ENCODE data around the gene NR2C2. TPM values are rescaled to one million over a fixed set of nuclear protein-coding genes. Genes with fewer than 3 reads are reported as not detected.

NR2C2 gene
- total and polyA plus RNA-seq, 10 of the 15 experiments (the other 5 are each of a cell fraction or from before 2014, with no cell fraction given) = 2.7 to 30.3 (median 18.3) TPM

DNA sequence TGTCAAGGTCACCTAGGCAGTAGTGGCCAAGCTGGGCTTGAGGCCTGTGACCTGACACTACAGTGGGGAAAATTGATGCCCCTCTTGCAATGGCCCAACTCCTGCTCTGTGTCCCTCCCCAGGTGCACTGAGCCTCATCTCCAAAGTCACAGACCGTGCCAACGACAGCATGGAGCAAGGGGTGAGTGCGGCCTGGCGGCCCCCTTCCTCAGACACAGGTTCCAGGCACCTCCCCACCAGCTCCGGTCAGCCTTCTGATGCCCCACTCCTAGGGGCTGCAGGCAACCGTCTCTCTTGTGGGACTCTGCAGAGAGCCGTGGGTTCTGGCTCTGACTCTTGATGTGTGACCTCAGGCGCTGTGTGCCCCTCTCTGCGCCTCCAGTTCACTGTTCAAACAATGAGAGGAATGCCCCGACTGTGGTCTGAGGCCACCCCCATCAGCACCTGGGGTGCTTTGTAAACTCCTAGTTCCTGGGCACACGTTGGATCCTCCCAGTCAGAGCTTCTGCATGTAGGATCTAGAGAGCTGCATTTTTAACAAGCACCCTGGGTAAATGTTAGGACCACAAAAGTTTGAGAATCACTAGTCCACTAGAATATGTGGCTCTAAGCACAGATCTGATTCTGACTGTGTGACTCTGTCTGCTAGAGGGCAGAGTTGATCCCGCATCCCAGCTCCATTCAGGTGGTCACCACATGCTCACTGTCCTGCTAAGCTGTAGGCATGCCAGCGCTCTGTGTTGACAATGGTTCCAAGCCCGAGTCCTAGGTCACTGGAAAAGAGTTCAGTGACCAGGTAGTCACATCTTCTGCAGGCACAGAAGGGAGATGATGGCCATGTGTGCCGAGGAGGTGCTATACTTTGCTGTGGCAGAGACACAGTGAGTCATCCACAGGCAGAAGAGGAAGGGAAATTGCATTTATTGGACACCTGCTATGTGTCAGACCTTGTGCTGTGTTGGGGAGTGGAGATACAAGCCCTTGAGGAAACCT is 46.2 kb upstream of the NR2C2 start:
- no TSS peak for BruUV-seq (replicated peaks)
- Histone ChIP-seq H3K36me3 (ENCODE audit: control insufficient read depth in 2 of 2, insufficient read depth in 2 of 2, low read length in 1 of 2) (no peaks in the 10 kb centered on the region), H3K9me3 (replicated peaks; ENCODE audit: control insufficient read depth, insufficient read depth, low read length) (peaks cover 3% of the 10 kb centered on the region; the same call in 2 of the 3 replicates), H2AFZ (ENCODE audit: control insufficient read depth, low read depth, low read length) (no peak overlapping the region), H3K79me2 (ENCODE audit: control insufficient read depth, insufficient read depth, low read length) (no peaks in the 10 kb centered on the region), H3K9ac (ENCODE audit: control insufficient read depth, insufficient read depth, low read length) (no peak overlapping the region), H3K4me2 (ENCODE audit: control insufficient read depth, insufficient read depth) (no peak overlapping the region), H3K4me1 (ENCODE audit: control insufficient read depth, insufficient read depth, low read length) (no peaks in the 10 kb centered on the region), H3K27me3 (replicated peaks in 1 of 2; ENCODE audit: control insufficient read depth in 2 of 2, insufficient read depth in 2 of 2, low read length in 1 of 2) (no peaks in the 10 kb centered on the region; a peak in 1 of 4 replicates), H4K20me1 (ENCODE audit: control insufficient read depth, insufficient read depth) (no peaks in the 10 kb centered on the region), H3K4me3 (no peak overlapping the region), H3K27ac (ENCODE audit: control insufficient read depth, insufficient read depth) (no peak overlapping the region)
- WGBS (ENCODE audit: insufficient coverage, insufficient replicate concordance, low lambda C conversion rate, missing lambda C conversion rate) = 23% methylated on average over 15 of the region's 15 CpGs
- ATAC-seq (no peak; the same call in 2 of the 3 replicates), DNase-seq (ENCODE audit: low read depth, low spot score) (no peak), FAIRE-seq (no peak)
- POLR2A ChIA-PET = no interaction called here
- TF ChIP-seq SMAD5 (IDR thresholded peaks at IDR 0.05; ENCODE audit: low read depth) = no peak
- SMC1A ChIA-PET (ENCODE audit: uncharacterized antibody, unreplicated experiment) = no interaction called here
- intact Hi-C loops (cut with micrococcal nuclease; ENCODE audit: unreplicated experiment) = no loop called here
- CTCF ChIA-PET = interaction anchor here (1.2 kb wide), 2 partner anchors 16 to 20 kb away, joined by 3 to 5 read pairs; no protein-coding TSS in a partner anchor
- RAD21 ChIA-PET (ENCODE audit: unreplicated experiment) = no interaction called here
- in situ Hi-C loops (cut with MboI) = no loop called here

DNA sequence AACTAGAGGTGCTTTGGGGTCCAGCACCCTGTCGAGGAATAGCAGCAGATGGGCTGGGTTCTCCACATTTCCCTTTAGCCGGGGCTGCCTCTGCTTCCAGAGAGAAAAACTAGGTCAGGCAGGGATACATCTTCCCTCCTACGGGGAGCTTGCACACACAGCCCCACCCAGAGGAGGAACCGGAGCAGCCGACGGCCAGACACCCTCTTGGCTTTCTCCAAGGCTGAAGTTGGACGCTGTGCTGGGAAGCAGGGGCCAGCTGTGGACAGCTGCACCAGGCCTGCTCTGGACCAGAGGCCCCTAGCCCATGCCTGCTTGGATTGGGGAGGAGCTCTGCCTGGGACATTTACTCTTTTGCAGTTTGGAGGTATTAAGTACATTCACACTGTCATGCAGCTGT is 44.7 kb upstream of the NR2C2 start:
- BruUV-seq (replicated peaks) = no TSS peak
- intact Hi-C loops (cut with micrococcal nuclease; ENCODE audit: unreplicated experiment) = no loop called here
- RAD21 ChIA-PET (ENCODE audit: unreplicated experiment) = no interaction called here

More for the DNA sequence above, 44.7 kb upstream of the NR2C2 start:
- FAIRE-seq (no peak), ATAC-seq (no peak), DNase-seq (ENCODE audit: low read depth, low spot score) (no peak)
- Histone ChIP-seq H3K4me1 (ENCODE audit: control insufficient read depth, insufficient read depth, low read length) (no peaks in the 10 kb centered on the region), H3K79me2 (ENCODE audit: control insufficient read depth, insufficient read depth, low read length) (no peaks in the 10 kb centered on the region), H3K36me3 (ENCODE audit: control insufficient read depth in 2 of 2, insufficient read depth in 2 of 2, low read length in 1 of 2) (no peaks in the 10 kb centered on the region), H3K9ac (ENCODE audit: control insufficient read depth, insufficient read depth, low read length) (no peak overlapping the region), H3K27me3 (replicated peaks in 1 of 2; ENCODE audit: control insufficient read depth in 2 of 2, insufficient read depth in 2 of 2, low read length in 1 of 2) (no peaks in the 10 kb centered on the region; a peak in 2 of 4 replicates), H3K4me2 (ENCODE audit: control insufficient read depth, insufficient read depth) (no peak overlapping the region), H3K4me3 (no peak overlapping the region), H4K20me1 (ENCODE audit: control insufficient read depth, insufficient read depth) (no peaks in the 10 kb centered on the region), H2AFZ (ENCODE audit: control insufficient read depth, low read depth, low read length) (no peak overlapping the region), H3K9me3 (replicated peaks; ENCODE audit: control insufficient read depth, insufficient read depth, low read length) (peaks cover 4% of the 10 kb centered on the region; the same call in 2 of the 3 replicates), H3K27ac (ENCODE audit: control insufficient read depth, insufficient read depth) (no peak overlapping the region)
- in situ Hi-C loops (cut with MboI) = no loop called here
- TF ChIP-seq ETV6 (conservative IDR thresholded peaks at IDR 0.05 in 1 of 2, IDR thresholded peaks at IDR 0.05 in 1 of 2; ENCODE audit: borderline replicate concordance in 1 of 2, low read depth in 1 of 2) (no peak), MEF2A (IDR thresholded peaks at IDR 0.05; ENCODE audit: insufficient read depth, low read depth, low read length) (no peak), EGR1 (IDR thresholded peaks at IDR 0.05; ENCODE audit: borderline replicate concordance in 1 of 2, low read depth in 2 of 2, low read length in 2 of 2) (no peak), BRCA1 (IDR thresholded peaks at IDR 0.05; ENCODE audit: low read depth, low read length) (no peak), NFYA (IDR thresholded peaks at IDR 0.05; ENCODE audit: borderline replicate concordance, low read depth, low read length) (no peak), EZH2 (IDR thresholded peaks at IDR 0.05; ENCODE audit: borderline replicate concordance, control insufficient read depth, low read depth, low read length) (no peak), ZNF217 (IDR thresholded peaks at IDR 0.05) (no peak), PAX8 (IDR thresholded peaks at IDR 0.05) (no peak), NR2F1 (conservative IDR thresholded peaks at IDR 0.05) (no peak), RAD51 (IDR thresholded peaks at IDR 0.05) (no peak)
- TF ChIP-seq, protein P1, sequence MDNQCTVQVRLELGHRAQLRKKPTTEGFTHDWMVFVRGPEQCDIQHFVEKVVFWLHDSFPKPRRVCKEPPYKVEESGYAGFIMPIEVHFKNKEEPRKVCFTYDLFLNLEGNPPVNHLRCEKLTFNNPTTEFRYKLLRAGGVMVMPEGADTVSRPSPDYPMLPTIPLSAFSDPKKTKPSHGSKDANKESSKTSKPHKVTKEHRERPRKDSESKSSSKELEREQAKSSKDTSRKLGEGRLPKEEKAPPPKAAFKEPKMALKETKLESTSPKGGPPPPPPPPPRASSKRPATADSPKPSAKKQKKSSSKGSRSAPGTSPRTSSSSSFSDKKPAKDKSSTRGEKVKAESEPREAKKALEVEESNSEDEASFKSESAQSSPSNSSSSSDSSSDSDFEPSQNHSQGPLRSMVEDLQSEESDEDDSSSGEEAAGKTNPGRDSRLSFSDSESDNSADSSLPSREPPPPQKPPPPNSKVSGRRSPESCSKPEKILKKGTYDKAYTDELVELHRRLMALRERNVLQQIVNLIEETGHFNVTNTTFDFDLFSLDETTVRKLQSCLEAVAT (IDR thresholded peaks at IDR 0.05) = no peak
- TF ChIP-seq, protein P2, sequence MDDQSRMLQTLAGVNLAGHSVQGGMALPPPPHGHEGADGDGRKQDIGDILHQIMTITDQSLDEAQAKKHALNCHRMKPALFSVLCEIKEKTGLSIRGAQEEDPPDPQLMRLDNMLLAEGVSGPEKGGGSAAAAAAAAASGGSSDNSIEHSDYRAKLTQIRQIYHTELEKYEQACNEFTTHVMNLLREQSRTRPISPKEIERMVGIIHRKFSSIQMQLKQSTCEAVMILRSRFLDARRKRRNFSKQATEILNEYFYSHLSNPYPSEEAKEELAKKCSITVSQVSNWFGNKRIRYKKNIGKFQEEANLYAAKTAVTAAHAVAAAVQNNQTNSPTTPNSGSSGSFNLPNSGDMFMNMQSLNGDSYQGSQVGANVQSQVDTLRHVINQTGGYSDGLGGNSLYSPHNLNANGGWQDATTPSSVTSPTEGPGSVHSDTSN (IDR thresholded peaks at IDR 0.05; ENCODE audit: insufficient replicate concordance, low read depth, low read length) = no peak
- ChIA-PET SMC1A (ENCODE audit: uncharacterized antibody, unreplicated experiment) (no interaction called here), POLR2A (interaction anchor here (0.9 kb wide), 1 partner anchor 20 kb away, joined by 5 read pairs; no protein-coding TSS in a partner anchor), CTCF (no interaction called here)
- WGBS (ENCODE audit: insufficient coverage, insufficient replicate concordance, low lambda C conversion rate, missing lambda C conversion rate) = 31% methylated on average over 7 of the region's 7 CpGs
